DND-41 (cell line): ENCODE data around the gene CCL26.

ENCODE experiments used
- ATAC-seq: fragments of 200-7000 bp; cut with Tn5 transposase; 3 replicates; pipeline ENCODE4 v1.9.1; 2021; ENCODE audit warnings: low read depth; ENCODE audit not compliant: insufficient read depth
- DNase-seq: peaks from one replicate; pipeline ENCODE4 v3.0.0-alpha.2; 2020
- H2AFZ ChIP-seq: 2 replicates; pipeline ENCODE4 v1.6.0; 2012; ENCODE audit warnings: low read depth, low read length
- H3K27ac ChIP-seq: 2 replicates; pipeline ENCODE4 v1.5.1; 2012; ENCODE audit warnings: low read length, inconsistent platforms
- H3K27me3 ChIP-seq: fragments of 200-600 bp; sonication (generic); 2 replicates; pipeline ENCODE4 v1.6.0; 2012; ENCODE audit warnings: low read length, mild to moderate bottlenecking, inconsistent platforms; ENCODE audit not compliant: insufficient read depth, poor library complexity
- H3K36me3 ChIP-seq: 2 replicates; pipeline ENCODE4 v1.5.1; 2012; ENCODE audit warnings: low read length, inconsistent platforms; ENCODE audit not compliant: insufficient read depth
- H3K4me1 ChIP-seq: 2 replicates; pipeline ENCODE4 v1.5.1; 2012; ENCODE audit warnings: mild to moderate bottlenecking, low read length; ENCODE audit not compliant: insufficient read depth
- H3K4me2 ChIP-seq: 2 replicates; pipeline ENCODE4 v1.6.0; 2012; ENCODE audit warnings: mild to moderate bottlenecking, moderate library complexity, low read length, inconsistent platforms; ENCODE audit not compliant: insufficient read depth
- H3K4me3 ChIP-seq, 2 experiments: fragments of 200-600 bp in 1 of 2; shearing (Covaris generic) in 1 of 2; 2 replicates each; pipeline ENCODE4 v1.5.1; 2012 to 2016; ENCODE audit warnings: inconsistent platforms in 2 of 2, low read length in 2 of 2, mild to moderate bottlenecking in 2 of 2, low read depth in 1 of 2, moderate library complexity in 1 of 2
- H3K79me2 ChIP-seq: 2 replicates; pipeline ENCODE4 v1.6.0; 2012; ENCODE audit warnings: low read length, inconsistent platforms; ENCODE audit not compliant: insufficient read depth
- H3K9ac ChIP-seq: 2 replicates; pipeline ENCODE4 v1.6.0; 2012; ENCODE audit warnings: low read depth, mild to moderate bottlenecking, inconsistent platforms, low read length, moderate library complexity
- H3K9me3 ChIP-seq: 2 replicates; pipeline ENCODE4 v1.5.1; 2012; ENCODE audit warnings: low read length, moderate library complexity, mild to moderate bottlenecking, inconsistent platforms; ENCODE audit not compliant: insufficient read depth, severe bottlenecking
- H4K20me1 ChIP-seq: 2 replicates; pipeline ENCODE4 v1.6.0; 2012; ENCODE audit warnings: low read length; ENCODE audit not compliant: insufficient read depth
- CTCF ChIP-seq: IDR thresholded peaks from 2 replicates; pipeline ENCODE4 v1.5.1; 2012; ENCODE audit warnings: borderline replicate concordance, low read length, moderate library complexity, mild to moderate bottlenecking; ENCODE audit not compliant: poor library complexity, severe bottlenecking; ENCODE audit errors: extremely low read depth
- EZH2 ChIP-seq: IDR thresholded peaks from 3 replicates; pipeline ENCODE4 v1.6.1; 2012; ENCODE audit warnings: borderline replicate concordance, low read depth, mild to moderate bottlenecking, moderate library complexity, low read length, inconsistent platforms; ENCODE audit not compliant: severe bottlenecking

The CCL26 gene

GRCh38 chr7:75802552-75802821, 30.5 kb upstream of the CCL26 start:
- ATAC-seq (no peak), DNase-seq (no peak)
- no peak overlapping the region for H3K27ac ChIP-seq
- peaks cover 10% of the 10 kb centered on the region for H3K9me3 ChIP-seq
- no peak for TF ChIP-seq EZH2
- no peak for TF ChIP-seq CTCF
- H3K36me3 ChIP-seq, result no peaks in the 10 kb centered on the region
- no peak overlapping the region for H3K9ac ChIP-seq
- H3K27me3 ChIP-seq, result no peaks in the 10 kb centered on the region
- H3K4me2 ChIP-seq, result no peak overlapping the region
- no peaks in the 10 kb centered on the region for H3K79me2 ChIP-seq
- H2AFZ ChIP-seq, result no peak overlapping the region
- no peak overlapping the region for H3K4me3 ChIP-seq
- no peaks in the 10 kb centered on the region for H4K20me1 ChIP-seq
- H3K4me1 ChIP-seq, result no peaks in the 10 kb centered on the region

- no peaks in the 10 kb centered on the region for H3K79me2 ChIP-seq
- TF ChIP-seq EZH2 (no peak), CTCF (no peak)
- H4K20me1 ChIP-seq, result no peaks in the 10 kb centered on the region
- no peaks in the 10 kb centered on the region for H3K4me1 ChIP-seq
- H2AFZ ChIP-seq, result no peak overlapping the region
- no peak overlapping the region for H3K9ac ChIP-seq
- no peak overlapping the region for H3K4me2 ChIP-seq
- no peaks in the 10 kb centered on the region for H3K36me3 ChIP-seq
- no peaks in the 10 kb centered on the region for H3K9me3 ChIP-seq
- no peak overlapping the region for H3K27ac ChIP-seq
- H3K4me3 ChIP-seq, result no peak overlapping the region
- ATAC-seq (no peak), DNase-seq (no peak)
- H3K27me3 ChIP-seq, result peaks cover 3% of the 10 kb centered on the region
Observed at GRCh38 chr7:75798770-75799169, 26.8 kb upstream of the CCL26 start.

- TF ChIP-seq EZH2, result no peak
- TF ChIP-seq CTCF, result no peak
Observed at GRCh38 chr7:75796420-75796819, 24.4 kb upstream of the CCL26 start.

GRCh38 chr7:75795831-75796285, 23.8 kb upstream of the CCL26 start:
- ATAC-seq, result no peak
- no peak for TF ChIP-seq EZH2
- no peak for TF ChIP-seq CTCF
- Histone ChIP-seq H3K79me2 (no peaks in the 10 kb centered on the region), H3K4me1 (no peaks in the 10 kb centered on the region), H3K9ac (no peak overlapping the region), H3K4me2 (no peak overlapping the region), H3K4me3 (no peak overlapping the region), H3K27me3 (peaks cover 3% of the 10 kb centered on the region), H2AFZ (no peak overlapping the region), H3K9me3 (no peaks in the 10 kb centered on the region), H3K27ac (no peak overlapping the region), H3K36me3 (no peaks in the 10 kb centered on the region), H4K20me1 (no peaks in the 10 kb centered on the region)
- DNase-seq, result no peak

More at GRCh38 chr7:75796420-75796819, 24.4 kb upstream of the CCL26 start:
- Histone ChIP-seq H3K9me3 (no peaks in the 10 kb centered on the region), H3K36me3 (no peaks in the 10 kb centered on the region), H3K4me3 (no peak overlapping the region), H3K27ac (no peak overlapping the region), H3K4me1 (no peaks in the 10 kb centered on the region), H3K79me2 (no peaks in the 10 kb centered on the region), H3K27me3 (peaks cover 3% of the 10 kb centered on the region), H2AFZ (no peak overlapping the region), H3K9ac (no peak overlapping the region), H4K20me1 (no peaks in the 10 kb centered on the region), H3K4me2 (no peak overlapping the region)
- DNase-seq, result no peak
- no peak for ATAC-seq
